HEK293 (cell line): ENCODE results near the gene POGZ.

Source experiments
- CTCF ChIA-PET: fragments of 350-600 bp; formaldehyde crosslinking; extraction: SDS; loops from one replicate; lab custom pipeline; 2021; ENCODE audit warnings: antibody characterized with exemption; lab: Yijun Ruan, JAX
- POLR2A ChIA-PET: fragments of 300-600 bp; formaldehyde crosslinking; extraction: SDS; loops from one replicate; lab custom pipeline; 2020; ENCODE audit warnings: antibody characterized with exemption, inconsistent platforms; lab: Yijun Ruan, JAX
- H3K27ac ChIP-seq: fragments of 200-500 bp; sonication (Bioruptor generic); 2 replicates; pipeline ENCODE4 v1.5.1; 2014; ENCODE audit warnings: low read depth, low read length, control low read depth, inconsistent platforms; ENCODE audit errors: extremely low read depth
- H3K36me3 ChIP-seq, 2 experiments: fragments of 200-500 bp in 1 of 2; sonication (Bioruptor generic) in 1 of 2; 1 replicate in 1 of 2; 2 replicates in 1 of 2; pipeline ENCODE4 v1.5.1; 2014 to 2017; ENCODE audit warnings: inconsistent platforms in 2 of 2, low read length in 2 of 2; ENCODE audit not compliant: control insufficient read depth in 2 of 2, insufficient read depth in 1 of 2
- H3K4me1 ChIP-seq: fragments of 200-500 bp; sonication (Bioruptor generic); 2 replicates; pipeline ENCODE4 v1.5.1; 2014; ENCODE audit warnings: mild to moderate bottlenecking, low read length, inconsistent platforms; ENCODE audit not compliant: control insufficient read depth, insufficient read depth
- H3K4me3 ChIP-seq: 2 replicates; pipeline ENCODE4 v1.5.1; 2011; ENCODE audit warnings: low read depth, mild to moderate bottlenecking, control low read depth, low read length, moderate library complexity
- H3K9me3 ChIP-seq: fragments of 200-500 bp; sonication (Bioruptor generic); 2 replicates; pipeline ENCODE4 v1.5.1; 2014; ENCODE audit warnings: low read depth, low read length, inconsistent platforms; ENCODE audit not compliant: control insufficient read depth, insufficient read depth
- CTCF ChIP-seq: fragments of 450-650 bp; formaldehyde crosslinking; IDR thresholded peaks from 2 replicates; pipeline ENCODE4 v1.5.1; 2016; ENCODE audit warnings: missing biosample characterization, missing genetic modification characterization
- GLIS1 ChIP-seq: fragments of 450-650 bp; formaldehyde crosslinking; IDR thresholded peaks from 2 replicates; pipeline ENCODE4 v1.5.1; 2016; ENCODE audit warnings: missing biosample characterization, missing genetic modification characterization
- KLF16 ChIP-seq: fragments of 450-650 bp; formaldehyde crosslinking; IDR thresholded peaks from 2 replicates; pipeline ENCODE4 v1.5.1; 2017; ENCODE audit warnings: missing biosample characterization, missing genetic modification characterization
- KLF7 ChIP-seq: fragments of 450-650 bp; formaldehyde crosslinking; IDR thresholded peaks from 2 replicates; pipeline ENCODE4 v1.5.1; 2016; ENCODE audit warnings: missing biosample characterization, missing genetic modification characterization, borderline replicate concordance
- TSHZ1 ChIP-seq: fragments of 450-650 bp; formaldehyde crosslinking; IDR thresholded peaks from 2 replicates; pipeline ENCODE4 v1.5.1; 2016; ENCODE audit warnings: missing biosample characterization, missing genetic modification characterization, borderline replicate concordance
- ZBTB7A ChIP-seq: fragments of 450-650 bp; formaldehyde crosslinking; IDR thresholded peaks from 2 replicates; pipeline ENCODE4 v1.5.1; 2016; ENCODE audit warnings: low read depth, missing biosample characterization, missing genetic modification characterization
- ZEB2 ChIP-seq: fragments of 450-650 bp; formaldehyde crosslinking; IDR thresholded peaks from 2 replicates; pipeline ENCODE4 v1.5.1; 2016; ENCODE audit warnings: missing biosample characterization, missing genetic modification characterization
- ZIC2 ChIP-seq: fragments of 450-650 bp; formaldehyde crosslinking; IDR thresholded peaks from 2 replicates; pipeline ENCODE4 v1.5.1; 2016; ENCODE audit warnings: missing biosample characterization, missing genetic modification characterization
- ZNF121 ChIP-seq: fragments of 450-650 bp; formaldehyde crosslinking; IDR thresholded peaks from 2 replicates; pipeline ENCODE4 v1.5.1; 2016; ENCODE audit warnings: missing biosample characterization, missing genetic modification characterization
- ZNF155 ChIP-seq: fragments of 450-650 bp; formaldehyde crosslinking; IDR thresholded peaks from 2 replicates; pipeline ENCODE4 v1.5.1; 2016; ENCODE audit warnings: missing biosample characterization, missing genetic modification characterization
- ZNF248 ChIP-seq: fragments of 450-650 bp; formaldehyde crosslinking; IDR thresholded peaks from 2 replicates; pipeline ENCODE4 v1.5.1; 2017; ENCODE audit warnings: missing biosample characterization, missing genetic modification characterization
- ZNF354C ChIP-seq: fragments of 450-650 bp; formaldehyde crosslinking; IDR thresholded peaks from 2 replicates; pipeline ENCODE4 v1.5.1; 2016; ENCODE audit warnings: missing biosample characterization, missing genetic modification characterization, low read depth, borderline replicate concordance
- ZNF394 ChIP-seq: fragments of 450-650 bp; formaldehyde crosslinking; IDR thresholded peaks from 2 replicates; pipeline ENCODE4 v1.5.1; 2016; ENCODE audit warnings: missing biosample characterization, missing genetic modification characterization, mild to moderate bottlenecking, moderate library complexity, borderline replicate concordance
- ZNF426 ChIP-seq: fragments of 450-650 bp; formaldehyde crosslinking; IDR thresholded peaks from 2 replicates; pipeline ENCODE4 v1.5.1; 2017; ENCODE audit warnings: missing biosample characterization, missing genetic modification characterization, mild to moderate bottlenecking, inconsistent platforms, moderate library complexity
- ZNF510 ChIP-seq: fragments of 450-650 bp; formaldehyde crosslinking; IDR thresholded peaks from 2 replicates; pipeline ENCODE4 v1.5.1; 2018; ENCODE audit warnings: mild to moderate bottlenecking, missing genetic modification characterization, missing biosample characterization; ENCODE audit not compliant: insufficient replicate concordance
- ZNF548 ChIP-seq: fragments of 450-650 bp; formaldehyde crosslinking; IDR thresholded peaks from 2 replicates; pipeline ENCODE4 v1.5.1; 2016; ENCODE audit warnings: missing biosample characterization, missing genetic modification characterization
- ZNF596 ChIP-seq: fragments of 450-650 bp; IDR thresholded peaks from 2 replicates; pipeline ENCODE4 v1.5.0; 2018; ENCODE audit warnings: missing biosample characterization, mild to moderate bottlenecking, missing genetic modification characterization, moderate library complexity
- ZNF692 ChIP-seq: fragments of 450-650 bp; formaldehyde crosslinking; IDR thresholded peaks from 2 replicates; pipeline ENCODE4 v1.5.1; 2016; ENCODE audit warnings: missing biosample characterization, missing genetic modification characterization
- ZNF768 ChIP-seq: fragments of 450-650 bp; formaldehyde crosslinking; IDR thresholded peaks from 2 replicates; pipeline ENCODE4 v1.5.1; 2018; ENCODE audit warnings: missing biosample characterization, mild to moderate bottlenecking, missing genetic modification characterization
- ZNF777 ChIP-seq: fragments of 450-650 bp; formaldehyde crosslinking; IDR thresholded peaks from 2 replicates; pipeline ENCODE4 v1.5.1; 2017; ENCODE audit warnings: missing biosample characterization, missing genetic modification characterization, borderline replicate concordance
- TF ChIP-seq, protein P1 (sequence below): fragments of 450-650 bp; formaldehyde crosslinking; IDR thresholded peaks from 2 replicates; pipeline ENCODE4 v1.5.1; 2016; ENCODE audit warnings: missing biosample characterization, missing genetic modification characterization
- TF ChIP-seq, protein P2 (sequence below): fragments of 450-650 bp; formaldehyde crosslinking; IDR thresholded peaks from 2 replicates; pipeline ENCODE4 v1.5.1; 2016; ENCODE audit warnings: missing biosample characterization, missing genetic modification characterization

POGZ gene

DNA sequence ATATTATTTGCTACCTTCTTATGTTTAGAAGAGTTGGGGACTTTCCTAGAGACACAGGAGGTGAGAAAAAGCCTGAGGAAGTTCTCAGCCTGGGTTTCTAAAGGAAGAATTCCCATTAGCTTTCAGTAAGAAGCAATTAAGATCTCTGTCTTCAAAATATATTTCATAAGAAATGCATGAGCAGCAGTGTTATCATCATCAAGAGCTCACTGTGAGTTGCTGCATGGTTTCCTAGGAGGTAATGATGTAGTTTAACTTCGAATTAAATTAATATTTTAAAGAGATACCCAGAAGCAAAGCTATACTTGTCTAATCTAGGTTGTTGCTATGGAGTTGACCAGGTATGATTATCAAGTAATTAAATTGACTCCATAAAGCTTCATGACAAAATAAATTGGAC, 5.7 kb upstream of the POGZ start (continued):
- TF ChIP-seq TSHZ1 (tag by site-specific recombination): no peak
- TF ChIP-seq ZBTB7A: no peak
- TF ChIP-seq ZNF548 (tag by site-specific recombination): no peak
- TF ChIP-seq ZNF426 (tag by site-specific recombination): no peak
- no peak for TF ChIP-seq ZNF155
- TF ChIP-seq GLIS1 (tag by site-specific recombination): no peak
- TF ChIP-seq ZNF354C: no peak
- no peak for TF ChIP-seq CTCF (tag by site-specific recombination)
- TF ChIP-seq, protein P1, sequence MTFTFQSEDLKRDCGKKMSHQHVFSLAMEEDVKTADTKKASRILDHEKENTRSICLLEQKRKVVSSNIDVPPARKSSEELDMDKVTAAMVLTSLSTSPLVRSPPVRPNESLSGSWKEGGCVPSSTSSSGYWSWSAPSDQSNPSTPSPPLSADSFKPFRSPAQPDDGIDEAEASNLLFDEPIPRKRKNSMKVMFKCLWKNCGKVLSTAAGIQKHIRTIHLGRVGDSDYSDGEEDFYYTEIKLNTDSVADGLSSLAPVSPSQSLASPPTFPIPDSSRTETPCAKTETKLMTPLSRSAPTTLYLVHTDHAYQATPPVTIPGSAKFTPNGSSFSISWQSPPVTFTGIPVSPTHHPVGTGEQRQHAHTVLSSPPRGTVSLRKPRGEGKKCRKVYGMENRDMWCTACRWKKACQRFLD (tag by site-specific recombination): no peak
- TF ChIP-seq, all 188 proteins: peak for 0

- TF ChIP-seq ZNF777 (tag by site-specific recombination) (no peak), ZNF768 (tag by site-specific recombination) (no peak), KLF7 (tag by site-specific recombination) (no peak), ZNF248 (tag by site-specific recombination) (no peak)
- TF ChIP-seq, all 188 proteins: peak for 0
- ChIA-PET POLR2A (interaction anchor here (1.2 kb wide), 1 partner anchor 11 kb away, joined by 4 read pairs; no protein-coding TSS in a partner anchor), CTCF (interaction anchor here (0.6 kb wide), 1 partner anchor 128 kb away, joined by 3 read pairs; no protein-coding TSS in a partner anchor)
- no peak overlapping the region for H3K4me3 ChIP-seq
- no peaks in the 10 kb centered on the region for H3K36me3 ChIP-seq
- H3K27ac ChIP-seq: no peak overlapping the region
- 0 out of 2 replicates have a peak, but pooled peaks cover 2% of the 10 kb centered on the region for H3K4me1 ChIP-seq
- no peaks in the 10 kb centered on the region for H3K9me3 ChIP-seq
Observed at GRCh38 chr1:151461694-151462093, 2.4 kb upstream of the POGZ start.

- ChIA-PET CTCF (interaction anchor here (0.5 to 0.7 kb wide), 2 partner anchors 63 to 79 kb away, joined by 3 to 4 read pairs; no protein-coding TSS in a partner anchor), POLR2A (interaction anchor here (0.6 to 2.3 kb wide), 15 partner anchors 14 to 1103 kb away, joined by 3 to 21 read pairs (median 4); partner anchors contain the start of genes CGN, MRPL9 and TUFT1)
- Histone ChIP-seq H3K27ac (peak overlapping the region; percentile 37; the same call in 1 of the 2 replicates), H3K4me3 (peak overlapping the region; percentile 84), H3K4me1 (0 out of 2 replicates have a peak, but pooled peaks cover 2% of the 10 kb centered on the region), H3K36me3 (peaks cover 0 to 3% of the 10 kb centered on the region in 2 experiments; a peak in 1 of 3 replicates), H3K9me3 (no peaks in the 10 kb centered on the region)
- TF ChIP-seq, protein P2, sequence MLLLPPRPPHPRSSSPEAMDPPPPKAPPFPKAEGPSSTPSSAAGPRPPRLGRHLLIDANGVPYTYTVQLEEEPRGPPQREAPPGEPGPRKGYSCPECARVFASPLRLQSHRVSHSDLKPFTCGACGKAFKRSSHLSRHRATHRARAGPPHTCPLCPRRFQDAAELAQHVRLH (tag by site-specific recombination): no peak
- TF ChIP-seq ZNF596 (tag by site-specific recombination): peak; percentile 22; the same call in 1 of the 2 replicates
- TF ChIP-seq ZNF121 (tag by site-specific recombination): no peak
- TF ChIP-seq ZNF510 (tag by site-specific recombination): no peak
- TF ChIP-seq ZNF394 (tag by site-specific recombination): no peak
- 0 out of 2 replicates have a peak, but pooled peaks have one; percentile 10 for TF ChIP-seq KLF16 (tag by site-specific recombination)
- peak; percentile 42; the same call in 1 of the 2 replicates for TF ChIP-seq ZIC2 (tag by site-specific recombination)
- TF ChIP-seq ZEB2: no peak
- no peak for TF ChIP-seq ZNF692 (tag by site-specific recombination)
- TF ChIP-seq, protein P1 (tag by site-specific recombination): no peak
Observed at GRCh38 chr1:151458802-151459330, 428 bp downstream of the POGZ start.
